Neural cell (in vitro differentiated cells): ENCODE data around the gene CACNA1S. TPM values are rescaled to one million over a fixed set of nuclear protein-coding genes. Genes with fewer than 3 reads are reported as not detected.

Source experiments
- H2AFZ ChIP-seq: fragments of 200-600, 300-800 bp; sonication (generic), shearing (Covaris generic); 2 replicates; pipeline ENCODE4 v1.6.0; 2014; ENCODE audit warnings: low read depth, mild to moderate bottlenecking, antibody characterized with exemption, low read length, moderate library complexity
- H3F3A ChIP-seq: fragments of 200-600 bp; shearing (Covaris generic); 2 replicates; pipeline ENCODE4 v1.6.1; 2016; ENCODE audit warnings: mild to moderate bottlenecking, moderate library complexity, mixed read lengths, antibody characterized with exemption, low read length; ENCODE audit not compliant: insufficient read depth, poor library complexity, severe bottlenecking
- H3K27ac ChIP-seq: fragments of 200-600, 300-800 bp; sonication (generic), shearing (Covaris generic); 2 replicates; pipeline ENCODE4 v1.5.1; 2014; ENCODE audit warnings: mild to moderate bottlenecking, low read length, moderate library complexity
- H3K27me3 ChIP-seq: fragments of 300-800, 200-600 bp; sonication (generic), shearing (Covaris generic); 2 replicates; pipeline ENCODE4 v1.6.0; 2014; ENCODE audit warnings: mild to moderate bottlenecking, low read depth, low read length, moderate library complexity; ENCODE audit not compliant: insufficient read depth
- H3K36me3 ChIP-seq: fragments of 300-800, 200-600 bp; sonication (generic), shearing (Covaris generic); 2 replicates; pipeline ENCODE4 v1.5.1; 2014; ENCODE audit warnings: mild to moderate bottlenecking, antibody characterized with exemption, low read length, moderate library complexity; ENCODE audit not compliant: insufficient read depth
- H3K4me2 ChIP-seq: fragments of 300-800, 200-600 bp; sonication (generic), shearing (Covaris generic); 2 replicates; pipeline ENCODE4 v1.6.0; 2014; ENCODE audit warnings: mild to moderate bottlenecking, low read length
- H3K4me3 ChIP-seq: fragments of 300-800, 200-600 bp; sonication (generic), shearing (Covaris generic); 2 replicates; pipeline ENCODE4 v1.5.1; 2014; ENCODE audit warnings: mild to moderate bottlenecking, low read length, moderate library complexity
- H3K79me2 ChIP-seq: fragments of 200-600 bp; shearing (Covaris generic); replicated peaks from 2 replicates; pipeline ENCODE4 v1.6.0; 2014; ENCODE audit warnings: mild to moderate bottlenecking, low read length, moderate library complexity; ENCODE audit not compliant: insufficient read depth
- H3K9ac ChIP-seq: fragments of 300-800, 200-600 bp; sonication (generic), shearing (Covaris generic); 2 replicates; pipeline ENCODE4 v1.6.1; 2016; ENCODE audit warnings: mild to moderate bottlenecking, low read length, mixed read lengths
- H3K9me2 ChIP-seq: fragments of 200-600 bp; shearing (Covaris generic); 2 replicates; pipeline ENCODE4 v1.6.1; 2016; ENCODE audit warnings: mild to moderate bottlenecking, low read length, mixed read lengths; ENCODE audit not compliant: insufficient read depth
- H3K9me3 ChIP-seq: fragments of 200-600, 300-800 bp; sonication (generic), shearing (Covaris generic); 2 replicates; pipeline ENCODE4 v1.6.1; 2016; ENCODE audit warnings: mild to moderate bottlenecking, mixed run types, low read length, moderate library complexity, mixed read lengths
- H4K20me1 ChIP-seq: fragments of 200-600 bp; shearing (Covaris generic); 2 replicates; pipeline ENCODE4 v1.6.1; 2016; ENCODE audit warnings: mild to moderate bottlenecking, mixed run types; ENCODE audit not compliant: insufficient read depth
- EP300 ChIP-seq: fragments of 450-650 bp; conservative IDR thresholded peaks from 2 replicates; pipeline ENCODE4 v1.6.1; 2014; ENCODE audit warnings: antibody characterized with exemption, mild to moderate bottlenecking, moderate library complexity; ENCODE audit not compliant: poor library complexity, severe bottlenecking
- EZH2 ChIP-seq: fragments of 200-600, 300-800 bp; shearing (Covaris generic), sonication (generic); IDR thresholded peaks from 2 replicates; pipeline ENCODE4 v1.6.1; 2014; ENCODE audit warnings: antibody characterized with exemption, low read length, borderline replicate concordance, mild to moderate bottlenecking; ENCODE audit not compliant: insufficient read depth, poor library complexity, severe bottlenecking
- MXI1 ChIP-seq: fragments of 450-650 bp; conservative IDR thresholded peaks from 2 replicates; pipeline ENCODE4 v1.6.1; 2014; ENCODE audit warnings: antibody characterized with exemption, mild to moderate bottlenecking; ENCODE audit not compliant: poor library complexity, severe bottlenecking
- POLR2AphosphoS5 ChIP-seq: IDR thresholded peaks from 2 replicates; pipeline ENCODE4 v1.6.1; 2012
- RAD21 ChIP-seq: fragments of 450-650 bp; conservative IDR thresholded peaks from 2 replicates; pipeline ENCODE4 v1.6.1; 2014; ENCODE audit warnings: antibody characterized with exemption, mild to moderate bottlenecking, moderate library complexity
- SMC3 ChIP-seq: fragments of 450-650 bp; conservative IDR thresholded peaks from 2 replicates; pipeline ENCODE4 v1.6.1; 2014; ENCODE audit warnings: antibody characterized with exemption, mild to moderate bottlenecking, moderate library complexity; ENCODE audit not compliant: poor library complexity
- TAF1 ChIP-seq: IDR thresholded peaks from 2 replicates; pipeline ENCODE4 v1.6.1; 2012; ENCODE audit warnings: low read depth
- polyA plus RNA-seq: library from polyadenylated mRNA; depleted of rRNA; stranded (reverse); fragments of >200 nt; gene quantifications from 2 replicates; pipeline ENCODE4 v1.2.3, GENCODE V29; 2014
- TF ChIP-seq, protein P1 (sequence below): IDR thresholded peaks from 2 replicates; pipeline ENCODE4 v1.6.1; 2012; ENCODE audit warnings: borderline replicate concordance
- TF ChIP-seq, protein P2 (sequence below): fragments of 450-650 bp; IDR thresholded peaks from 2 replicates; pipeline ENCODE4 v1.5.1; 2014; ENCODE audit warnings: antibody characterized with exemption, mild to moderate bottlenecking, moderate library complexity; ENCODE audit not compliant: poor library complexity, severe bottlenecking

The CACNA1S gene
- polyA plus RNA-seq, 1 donor from 2014 or later: 0.05 TPM

DNA sequence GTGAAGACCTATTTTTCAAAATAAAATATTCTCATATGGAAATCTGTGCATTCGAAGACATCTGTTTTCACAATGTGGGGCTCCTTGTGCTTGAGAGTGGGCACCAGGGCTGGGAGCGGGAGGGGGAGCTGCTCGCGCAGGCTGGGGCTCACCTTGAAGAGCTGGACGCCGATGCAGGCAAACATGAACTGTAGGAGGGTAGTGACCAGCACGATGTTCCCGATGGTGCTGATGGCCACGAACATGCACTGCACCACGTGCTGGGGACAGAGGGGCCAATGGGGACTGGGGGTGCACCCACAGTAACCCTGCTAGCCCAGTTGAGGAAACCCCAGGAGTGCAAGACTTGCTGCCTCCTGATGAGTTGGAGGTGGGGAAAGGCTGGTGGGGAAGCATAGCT, 46.5 kb downstream of the CACNA1S start:
- no peak overlapping the region for H3K9ac ChIP-seq
- no peaks in the 10 kb centered on the region for H3K9me3 ChIP-seq
- H3K9me2 ChIP-seq: no peaks in the 10 kb centered on the region
- no peaks in the 10 kb centered on the region for H3K27me3 ChIP-seq
- no peaks in the 10 kb centered on the region for H3F3A ChIP-seq
- no peak overlapping the region for H3K4me2 ChIP-seq
- no peaks in the 10 kb centered on the region for H4K20me1 ChIP-seq
- TF ChIP-seq EZH2 (no peak), RAD21 (no peak), SMC3 (no peak), MXI1 (no peak), TAF1 (no peak), EP300 (no peak), POLR2AphosphoS5 (no peak)
- TF ChIP-seq, protein P1, sequence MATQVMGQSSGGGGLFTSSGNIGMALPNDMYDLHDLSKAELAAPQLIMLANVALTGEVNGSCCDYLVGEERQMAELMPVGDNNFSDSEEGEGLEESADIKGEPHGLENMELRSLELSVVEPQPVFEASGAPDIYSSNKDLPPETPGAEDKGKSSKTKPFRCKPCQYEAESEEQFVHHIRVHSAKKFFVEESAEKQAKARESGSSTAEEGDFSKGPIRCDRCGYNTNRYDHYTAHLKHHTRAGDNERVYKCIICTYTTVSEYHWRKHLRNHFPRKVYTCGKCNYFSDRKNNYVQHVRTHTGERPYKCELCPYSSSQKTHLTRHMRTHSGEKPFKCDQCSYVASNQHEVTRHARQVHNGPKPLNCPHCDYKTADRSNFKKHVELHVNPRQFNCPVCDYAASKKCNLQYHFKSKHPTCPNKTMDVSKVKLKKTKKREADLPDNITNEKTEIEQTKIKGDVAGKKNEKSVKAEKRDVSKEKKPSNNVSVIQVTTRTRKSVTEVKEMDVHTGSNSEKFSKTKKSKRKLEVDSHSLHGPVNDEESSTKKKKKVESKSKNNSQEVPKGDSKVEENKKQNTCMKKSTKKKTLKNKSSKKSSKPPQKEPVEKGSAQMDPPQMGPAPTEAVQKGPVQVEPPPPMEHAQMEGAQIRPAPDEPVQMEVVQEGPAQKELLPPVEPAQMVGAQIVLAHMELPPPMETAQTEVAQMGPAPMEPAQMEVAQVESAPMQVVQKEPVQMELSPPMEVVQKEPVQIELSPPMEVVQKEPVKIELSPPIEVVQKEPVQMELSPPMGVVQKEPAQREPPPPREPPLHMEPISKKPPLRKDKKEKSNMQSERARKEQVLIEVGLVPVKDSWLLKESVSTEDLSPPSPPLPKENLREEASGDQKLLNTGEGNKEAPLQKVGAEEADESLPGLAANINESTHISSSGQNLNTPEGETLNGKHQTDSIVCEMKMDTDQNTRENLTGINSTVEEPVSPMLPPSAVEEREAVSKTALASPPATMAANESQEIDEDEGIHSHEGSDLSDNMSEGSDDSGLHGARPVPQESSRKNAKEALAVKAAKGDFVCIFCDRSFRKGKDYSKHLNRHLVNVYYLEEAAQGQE: no peak
- H3K36me3 ChIP-seq: no peaks in the 10 kb centered on the region
- no peaks in the 10 kb centered on the region for H3K79me2 ChIP-seq
- no peak overlapping the region for H3K4me3 ChIP-seq
- H3K27ac ChIP-seq: no peak overlapping the region
- H2AFZ ChIP-seq: no peak overlapping the region

DNA sequence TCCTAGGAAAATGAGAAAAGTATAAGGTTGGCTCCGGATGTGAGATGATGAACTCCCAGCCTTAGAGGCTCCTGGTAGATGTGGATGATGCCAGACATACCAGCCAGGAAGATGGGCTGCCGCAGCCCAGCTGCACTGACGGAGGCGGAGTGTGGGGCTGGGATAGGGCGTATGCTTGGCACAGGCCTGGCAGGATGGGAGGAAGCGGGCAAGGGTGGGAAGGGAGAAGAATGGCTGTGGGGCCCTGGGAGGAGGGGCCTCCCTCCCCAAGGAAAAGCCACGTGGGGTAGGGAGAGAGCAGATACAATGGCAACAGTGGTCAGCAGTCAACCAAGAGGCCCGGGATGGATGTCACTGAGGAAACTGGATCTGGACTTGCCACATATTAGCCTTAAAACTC, 47.4 kb downstream of the CACNA1S start:
- Histone ChIP-seq H2AFZ (no peak overlapping the region), H3K79me2 (no peaks in the 10 kb centered on the region), H3F3A (no peaks in the 10 kb centered on the region), H3K9me3 (no peaks in the 10 kb centered on the region), H4K20me1 (no peaks in the 10 kb centered on the region), H3K9me2 (no peaks in the 10 kb centered on the region), H3K36me3 (no peaks in the 10 kb centered on the region), H3K9ac (no peak overlapping the region), H3K27me3 (no peaks in the 10 kb centered on the region), H3K27ac (no peak overlapping the region), H3K4me2 (no peak overlapping the region), H3K4me3 (no peak overlapping the region)
- no peak for TF ChIP-seq EP300
- TF ChIP-seq, protein P2, sequence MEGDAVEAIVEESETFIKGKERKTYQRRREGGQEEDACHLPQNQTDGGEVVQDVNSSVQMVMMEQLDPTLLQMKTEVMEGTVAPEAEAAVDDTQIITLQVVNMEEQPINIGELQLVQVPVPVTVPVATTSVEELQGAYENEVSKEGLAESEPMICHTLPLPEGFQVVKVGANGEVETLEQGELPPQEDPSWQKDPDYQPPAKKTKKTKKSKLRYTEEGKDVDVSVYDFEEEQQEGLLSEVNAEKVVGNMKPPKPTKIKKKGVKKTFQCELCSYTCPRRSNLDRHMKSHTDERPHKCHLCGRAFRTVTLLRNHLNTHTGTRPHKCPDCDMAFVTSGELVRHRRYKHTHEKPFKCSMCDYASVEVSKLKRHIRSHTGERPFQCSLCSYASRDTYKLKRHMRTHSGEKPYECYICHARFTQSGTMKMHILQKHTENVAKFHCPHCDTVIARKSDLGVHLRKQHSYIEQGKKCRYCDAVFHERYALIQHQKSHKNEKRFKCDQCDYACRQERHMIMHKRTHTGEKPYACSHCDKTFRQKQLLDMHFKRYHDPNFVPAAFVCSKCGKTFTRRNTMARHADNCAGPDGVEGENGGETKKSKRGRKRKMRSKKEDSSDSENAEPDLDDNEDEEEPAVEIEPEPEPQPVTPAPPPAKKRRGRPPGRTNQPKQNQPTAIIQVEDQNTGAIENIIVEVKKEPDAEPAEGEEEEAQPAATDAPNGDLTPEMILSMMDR: no peak
- no peak for TF ChIP-seq POLR2AphosphoS5
- TF ChIP-seq SMC3: no peak
- TF ChIP-seq EZH2: no peak
- TF ChIP-seq RAD21: no peak
- TF ChIP-seq, protein P1: no peak
- no peak for TF ChIP-seq MXI1
